ENCODE measurements around the gene SF3A2. TPM values are rescaled to one million over a fixed set of nuclear protein-coding genes. Genes with fewer than 3 reads are reported as not detected.

Gene SF3A2
- total RNA-seq, 4 donors from 2014 or later, result 13.2 to 31.1 (median 24.5) TPM

DNA sequence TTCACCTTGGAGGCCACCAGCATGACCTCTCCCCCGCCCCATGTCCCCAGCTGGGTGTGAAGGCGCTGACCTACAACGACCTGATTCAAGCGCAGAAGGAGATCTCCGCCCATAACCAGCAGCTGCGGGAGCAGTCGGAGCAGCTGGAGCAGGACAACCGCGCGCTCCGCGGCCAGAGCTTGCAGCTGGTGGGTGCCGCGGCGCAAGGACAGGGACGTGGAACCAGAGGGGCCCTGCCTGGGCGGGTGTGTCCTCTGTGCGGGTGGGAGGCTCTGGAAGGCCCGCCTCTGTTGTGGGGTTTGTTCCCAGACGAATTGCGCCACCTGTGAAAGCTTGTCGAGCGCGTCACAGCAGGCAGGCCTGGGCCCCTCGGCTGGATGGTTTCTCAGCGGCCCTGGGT lies 22.8 kb upstream of the SF3A2 start:
- no peak for ATAC-seq (ENCODE audit: low FRiP score)
- TF ChIP-seq, protein P1, sequence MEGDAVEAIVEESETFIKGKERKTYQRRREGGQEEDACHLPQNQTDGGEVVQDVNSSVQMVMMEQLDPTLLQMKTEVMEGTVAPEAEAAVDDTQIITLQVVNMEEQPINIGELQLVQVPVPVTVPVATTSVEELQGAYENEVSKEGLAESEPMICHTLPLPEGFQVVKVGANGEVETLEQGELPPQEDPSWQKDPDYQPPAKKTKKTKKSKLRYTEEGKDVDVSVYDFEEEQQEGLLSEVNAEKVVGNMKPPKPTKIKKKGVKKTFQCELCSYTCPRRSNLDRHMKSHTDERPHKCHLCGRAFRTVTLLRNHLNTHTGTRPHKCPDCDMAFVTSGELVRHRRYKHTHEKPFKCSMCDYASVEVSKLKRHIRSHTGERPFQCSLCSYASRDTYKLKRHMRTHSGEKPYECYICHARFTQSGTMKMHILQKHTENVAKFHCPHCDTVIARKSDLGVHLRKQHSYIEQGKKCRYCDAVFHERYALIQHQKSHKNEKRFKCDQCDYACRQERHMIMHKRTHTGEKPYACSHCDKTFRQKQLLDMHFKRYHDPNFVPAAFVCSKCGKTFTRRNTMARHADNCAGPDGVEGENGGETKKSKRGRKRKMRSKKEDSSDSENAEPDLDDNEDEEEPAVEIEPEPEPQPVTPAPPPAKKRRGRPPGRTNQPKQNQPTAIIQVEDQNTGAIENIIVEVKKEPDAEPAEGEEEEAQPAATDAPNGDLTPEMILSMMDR (IDR thresholded peaks at IDR 0.05), result no peak
- no peak for DNase-seq (ENCODE audit: low spot score)

DNA sequence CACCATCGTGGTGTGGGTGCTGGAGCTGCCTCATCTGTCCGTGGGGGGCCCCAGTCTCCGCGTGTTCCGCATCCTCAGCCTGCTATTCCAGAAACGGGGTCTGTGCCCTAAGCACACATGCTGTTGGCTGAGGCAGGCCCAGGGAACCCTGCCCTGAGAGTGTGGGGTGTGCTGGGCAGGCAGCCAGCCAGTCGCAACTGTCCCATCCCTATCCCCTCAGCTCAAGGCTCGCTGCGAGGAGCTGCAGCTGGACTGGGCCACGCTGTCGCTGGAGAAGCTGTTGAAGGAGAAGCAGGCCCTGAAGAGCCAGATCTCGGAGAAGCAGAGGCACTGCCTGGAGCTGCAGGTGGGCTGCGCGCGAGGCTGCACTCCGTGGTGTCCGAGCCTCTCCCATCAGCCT lies 22.4 kb upstream of the SF3A2 start:
- DNase-seq (ENCODE audit: low spot score) (no peak), ATAC-seq (ENCODE audit: low FRiP score) (no peak)
- TF ChIP-seq, protein P1 (IDR thresholded peaks at IDR 0.05), result no peak

DNA sequence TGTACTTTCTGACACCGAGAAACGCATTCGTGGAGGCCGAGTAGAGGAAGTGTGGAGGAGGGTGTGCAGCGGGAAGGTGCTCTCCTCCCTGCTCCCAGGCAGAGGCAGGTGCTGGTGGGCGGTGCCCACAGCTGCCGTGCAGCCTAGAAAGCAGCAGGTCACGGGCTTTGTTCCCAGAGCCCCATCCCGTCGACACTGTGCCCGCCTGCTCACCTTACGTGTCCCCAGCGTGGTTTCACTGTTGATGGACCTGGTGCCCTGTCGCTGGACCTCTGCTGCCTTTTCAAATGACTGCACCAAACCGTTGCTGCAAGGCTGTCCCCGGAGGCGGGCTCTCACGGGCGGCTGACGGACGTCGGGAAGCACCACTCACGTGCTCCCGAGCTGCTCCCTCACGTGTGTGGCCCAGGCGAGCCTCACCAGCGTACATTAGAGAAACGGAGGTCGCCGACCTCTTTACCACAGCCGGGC lies 21.3 kb upstream of the SF3A2 start:
- DNase-seq (ENCODE audit: low spot score) (no peak), ATAC-seq (ENCODE audit: low FRiP score) (no peak)
- TF ChIP-seq, protein P1 (IDR thresholded peaks at IDR 0.05), result no peak

DNA sequence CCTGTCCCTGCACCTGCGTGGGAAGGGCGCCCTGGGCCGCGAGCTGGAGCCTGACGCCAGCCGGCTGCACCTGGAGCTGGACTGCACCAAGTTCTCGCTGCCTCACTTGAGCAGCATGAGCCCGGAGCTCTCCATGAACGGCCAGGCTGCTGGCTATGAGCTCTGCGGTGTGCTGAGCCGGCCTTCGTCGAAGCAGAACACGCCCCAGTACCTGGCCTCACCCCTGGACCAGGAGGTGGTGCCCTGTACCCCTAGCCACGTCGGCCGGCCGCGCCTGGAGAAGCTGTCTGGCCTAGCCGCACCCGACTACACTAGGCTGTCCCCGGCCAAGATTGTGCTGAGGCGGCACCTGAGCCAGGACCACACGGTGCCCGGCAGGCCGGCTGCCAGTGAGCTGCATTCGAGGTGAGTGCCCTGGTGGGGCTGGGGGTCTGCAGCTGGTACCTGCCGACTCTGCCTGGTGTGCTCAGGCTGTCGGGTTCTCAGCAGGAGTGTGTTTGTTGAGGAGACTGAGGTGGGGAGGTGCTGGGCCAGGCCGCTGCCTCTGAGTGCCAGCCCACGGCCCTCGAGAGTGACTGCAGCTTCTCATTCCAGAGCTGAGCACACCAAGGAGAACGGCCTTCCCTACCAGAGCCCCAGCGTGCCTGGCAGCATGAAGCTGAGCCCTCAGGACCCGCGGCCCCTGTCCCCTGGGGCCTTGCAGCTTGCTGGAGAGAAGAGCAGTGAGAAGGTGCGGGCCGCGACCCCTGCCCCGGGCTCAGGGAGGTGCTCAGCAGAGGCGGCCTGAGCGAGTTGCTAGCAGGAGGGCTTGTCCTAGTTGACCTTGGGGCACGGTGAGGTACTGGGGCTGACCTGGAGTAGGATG lies 20.0 kb upstream of the SF3A2 start:
- TF ChIP-seq, protein P1 (IDR thresholded peaks at IDR 0.05), result no peak
- DNase-seq (ENCODE audit: low spot score) (no peak), ATAC-seq (ENCODE audit: low FRiP score) (no peak)

DNA sequence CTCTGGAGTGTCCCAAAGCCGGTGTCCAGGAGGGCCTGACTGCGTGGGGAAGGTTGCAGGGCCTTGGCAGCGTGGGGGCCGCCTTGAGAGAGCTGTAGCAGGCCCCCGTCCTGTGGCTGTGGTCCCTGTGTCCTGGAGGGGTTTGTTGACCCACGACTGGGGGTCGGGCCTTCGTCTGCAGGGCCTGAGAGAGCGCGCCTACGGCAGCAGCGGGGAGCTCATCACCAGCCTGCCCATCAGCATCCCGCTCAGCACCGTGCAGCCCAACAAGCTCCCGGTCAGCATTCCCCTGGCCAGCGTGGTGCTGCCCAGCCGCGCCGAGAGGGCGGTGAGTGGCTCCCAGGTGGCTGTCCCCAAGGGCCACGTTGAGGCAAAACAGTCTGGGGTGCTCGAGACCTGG lies 19.0 kb upstream of the SF3A2 start:
- TF ChIP-seq, protein P1 (IDR thresholded peaks at IDR 0.05), result no peak
- no peak for ATAC-seq (ENCODE audit: low FRiP score)
- DNase-seq (ENCODE audit: low spot score), result no peak

DNA sequence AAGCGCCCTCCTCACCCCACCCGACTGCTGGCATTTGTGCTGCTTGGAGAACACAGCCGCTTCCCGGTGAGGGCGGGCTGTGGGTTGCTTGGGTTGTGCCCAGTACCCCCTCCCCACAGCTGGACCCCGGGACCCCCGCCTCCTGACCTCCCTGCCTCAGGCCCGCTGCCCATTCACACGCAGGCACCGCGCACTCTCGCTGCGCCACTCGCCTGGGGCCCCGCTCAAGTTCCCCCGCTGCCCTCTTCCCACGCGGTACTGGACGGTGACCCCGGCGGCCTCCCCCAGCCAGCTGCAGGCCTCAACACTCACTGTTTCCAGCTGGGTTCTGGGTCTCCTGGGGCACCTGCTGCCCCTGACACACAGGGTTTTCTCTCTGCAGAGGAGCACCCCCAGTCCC lies 16.9 kb upstream of the SF3A2 start:
- TF ChIP-seq, protein P1 (IDR thresholded peaks at IDR 0.05), result no peak
- DNase-seq (ENCODE audit: low spot score) (no peak), ATAC-seq (ENCODE audit: low FRiP score) (no peak)
